ENCODE data around the gene RHOD. TPM values are rescaled to one million over a fixed set of nuclear protein-coding genes. Genes with fewer than 3 reads are reported as not detected.

The RHOD gene
- total RNA-seq, 1 donor from 2014 or later, result 29.8 TPM

- Mint-ChIP-seq H3K27me3 (ENCODE audit: low read depth, unreplicated experiment) (no peaks in the 10 kb centered on the region), H3K27ac (ENCODE audit: unreplicated experiment) (no peak overlapping the region), H3K36me3 (ENCODE audit: low read depth, unreplicated experiment) (no peaks in the 10 kb centered on the region), H3K4me1 (ENCODE audit: low read depth, unreplicated experiment) (no peaks in the 10 kb centered on the region), H3K9me3 (ENCODE audit: unreplicated experiment) (no peaks in the 10 kb centered on the region), H3K4me3 (ENCODE audit: unreplicated experiment) (no peak overlapping the region)
- Histone ChIP-seq H3K4me1 (ENCODE audit: insufficient read depth, low read length) (peaks cover 2% of the 10 kb centered on the region), H3K4me3 (ENCODE audit: insufficient read depth, low read depth, low read length) (no peak overlapping the region), H3K27me3 (ENCODE audit: insufficient read depth, low read length) (no peaks in the 10 kb centered on the region), H3K9ac (ENCODE audit: low read length) (no peak overlapping the region), H3K4me2 (ENCODE audit: low read length) (no peak overlapping the region), H3K27ac (ENCODE audit: low read depth, low read length) (no peak overlapping the region), H4K20me1 (ENCODE audit: insufficient read depth, low read length) (no peaks in the 10 kb centered on the region), H3K36me3 (ENCODE audit: insufficient read depth, low read length) (no peaks in the 10 kb centered on the region), H3K9me3 (ENCODE audit: insufficient read depth, low read depth, low read length) (no peaks in the 10 kb centered on the region), H2AFZ (ENCODE audit: low read depth, low read length) (no peak overlapping the region), H3K79me2 (ENCODE audit: insufficient read depth, low read length) (no peaks in the 10 kb centered on the region)
- FAIRE-seq (no peak), DNase-seq (ENCODE audit: low read depth) (no peak)
- TF ChIP-seq EZH2 (IDR thresholded peaks at IDR 0.05; ENCODE audit: insufficient read depth, low read length) (no peak), CTCF (IDR thresholded peaks at IDR 0.05; ENCODE audit: insufficient read depth, low read depth, low read length) (no peak)
These were observed 56.6 kb downstream of the RHOD start for GRCh38 chr11:67113231-67113721.

- H3K4me3 ChIP-seq (ENCODE audit: insufficient read depth, low read depth, low read length), result no peak overlapping the region
- H3K9ac ChIP-seq (ENCODE audit: low read length), result no peak overlapping the region
- TF ChIP-seq EZH2 (IDR thresholded peaks at IDR 0.05; ENCODE audit: insufficient read depth, low read length) (no peak), CTCF (IDR thresholded peaks at IDR 0.05; ENCODE audit: insufficient read depth, low read depth, low read length) (no peak)
- no peaks in the 10 kb centered on the region for H4K20me1 ChIP-seq (ENCODE audit: insufficient read depth, low read length)
- FAIRE-seq, result no peak
- Mint-ChIP-seq H3K36me3 (ENCODE audit: low read depth, unreplicated experiment) (no peaks in the 10 kb centered on the region), H3K9me3 (ENCODE audit: unreplicated experiment) (no peaks in the 10 kb centered on the region), H3K4me3 (ENCODE audit: unreplicated experiment) (no peak overlapping the region), H3K4me1 (ENCODE audit: low read depth, unreplicated experiment) (no peaks in the 10 kb centered on the region), H3K27me3 (ENCODE audit: low read depth, unreplicated experiment) (no peaks in the 10 kb centered on the region), H3K27ac (ENCODE audit: unreplicated experiment) (no peak overlapping the region)
- no peak for DNase-seq (ENCODE audit: low read depth)
- H3K4me1 ChIP-seq (ENCODE audit: insufficient read depth, low read length), result peaks cover 5% of the 10 kb centered on the region
- peaks cover 3% of the 10 kb centered on the region for H3K79me2 ChIP-seq (ENCODE audit: insufficient read depth, low read length)
- no peak overlapping the region for H3K4me2 ChIP-seq (ENCODE audit: low read length)
- no peaks in the 10 kb centered on the region for H3K27me3 ChIP-seq (ENCODE audit: insufficient read depth, low read length)
- H3K9me3 ChIP-seq (ENCODE audit: insufficient read depth, low read depth, low read length), result no peaks in the 10 kb centered on the region
- H3K27ac ChIP-seq (ENCODE audit: low read depth, low read length), result no peak overlapping the region
- H3K36me3 ChIP-seq (ENCODE audit: insufficient read depth, low read length), result no peaks in the 10 kb centered on the region
- H2AFZ ChIP-seq (ENCODE audit: low read depth, low read length), result no peak overlapping the region
These were observed 57.7 kb downstream of the RHOD start for GRCh38 chr11:67114275-67114896.

- H3K9ac ChIP-seq (ENCODE audit: low read length), result no peak overlapping the region
- H3K4me2 ChIP-seq (ENCODE audit: low read length), result no peak overlapping the region
- Mint-ChIP-seq H3K27ac (ENCODE audit: unreplicated experiment) (no peak overlapping the region), H3K9me3 (ENCODE audit: unreplicated experiment) (no peaks in the 10 kb centered on the region), H3K36me3 (ENCODE audit: low read depth, unreplicated experiment) (no peaks in the 10 kb centered on the region), H3K27me3 (ENCODE audit: low read depth, unreplicated experiment) (no peaks in the 10 kb centered on the region), H3K4me1 (ENCODE audit: low read depth, unreplicated experiment) (no peaks in the 10 kb centered on the region), H3K4me3 (ENCODE audit: unreplicated experiment) (no peak overlapping the region)
- peaks cover 21% of the 10 kb centered on the region for H4K20me1 ChIP-seq (ENCODE audit: insufficient read depth, low read length)
- H3K79me2 ChIP-seq (ENCODE audit: insufficient read depth, low read length), result peaks cover 26% of the 10 kb centered on the region
- no peak for DNase-seq (ENCODE audit: low read depth)
- TF ChIP-seq EZH2 (IDR thresholded peaks at IDR 0.05; ENCODE audit: insufficient read depth, low read length), result no peak
- TF ChIP-seq CTCF (IDR thresholded peaks at IDR 0.05; ENCODE audit: insufficient read depth, low read depth, low read length), result no peak
- no peak overlapping the region for H3K27ac ChIP-seq (ENCODE audit: low read depth, low read length)
- H3K27me3 ChIP-seq (ENCODE audit: insufficient read depth, low read length), result no peaks in the 10 kb centered on the region
- H3K36me3 ChIP-seq (ENCODE audit: insufficient read depth, low read length), result no peaks in the 10 kb centered on the region
- no peak overlapping the region for H2AFZ ChIP-seq (ENCODE audit: low read depth, low read length)
- FAIRE-seq, result no peak
- peaks cover 5% of the 10 kb centered on the region for H3K4me1 ChIP-seq (ENCODE audit: insufficient read depth, low read length)
- no peak overlapping the region for H3K4me3 ChIP-seq (ENCODE audit: insufficient read depth, low read depth, low read length)
- H3K9me3 ChIP-seq (ENCODE audit: insufficient read depth, low read depth, low read length), result no peaks in the 10 kb centered on the region
These were observed 60.1 kb downstream of the RHOD start for GRCh38 chr11:67116758-67117105.

Data from astrocyte (in vitro differentiated cells and primary cell).